Smooth muscle cell (in vitro differentiated cells): ENCODE data around the gene PRKCQ. TPM values are rescaled to one million over a fixed set of nuclear protein-coding genes. Genes with fewer than 3 reads are reported as not detected.

ENCODE experiments used
- DNase-seq: peaks from one replicate; lab custom pipeline; 2025; ENCODE audit not compliant: unreplicated experiment; lab: John Stamatoyannopoulos, UW
- H2AFZ ChIP-seq: fragments of 200-600 bp; sonication (generic); 2 replicates; pipeline ENCODE4 v1.6.0; 2016; ENCODE audit warnings: antibody characterized with exemption, low read depth, mild to moderate bottlenecking
- H3F3A ChIP-seq: fragments of 200-600 bp; sonication (generic); 2 replicates; pipeline ENCODE4 v1.6.0; 2017; ENCODE audit warnings: antibody characterized with exemption, low read depth
- H3K27ac ChIP-seq: fragments of 200-600 bp; sonication (generic); 2 replicates; pipeline ENCODE4 v1.5.1; 2016; ENCODE audit warnings: low read depth, mild to moderate bottlenecking
- H3K27me3 ChIP-seq: fragments of 200-600 bp; sonication (generic); 2 replicates; pipeline ENCODE4 v1.6.1; 2016; ENCODE audit warnings: low read depth, mild to moderate bottlenecking
- H3K36me3 ChIP-seq: fragments of 200-600 bp; sonication (generic); 2 replicates; pipeline ENCODE4 v1.5.1; 2016; ENCODE audit warnings: low read depth
- H3K4me1 ChIP-seq: fragments of 200-600 bp; sonication (generic); 2 replicates; pipeline ENCODE4 v1.5.1; 2016; ENCODE audit warnings: low read depth
- H3K4me2 ChIP-seq: fragments of 200-600 bp; sonication (generic); 2 replicates; pipeline ENCODE4 v1.6.0; 2016; ENCODE audit warnings: mild to moderate bottlenecking
- H3K4me3 ChIP-seq: fragments of 200-600 bp; sonication (generic); 2 replicates; pipeline ENCODE4 v1.5.1; 2016; ENCODE audit warnings: mild to moderate bottlenecking
- H3K79me2 ChIP-seq: fragments of 200-600 bp; sonication (generic); 2 replicates; pipeline ENCODE4 v1.6.0; 2016; ENCODE audit warnings: low read depth, mild to moderate bottlenecking
- H3K9ac ChIP-seq: fragments of 200-600 bp; sonication (generic); 2 replicates; pipeline ENCODE4 v1.6.0; 2016; ENCODE audit warnings: low read depth
- H3K9me3 ChIP-seq: fragments of 200-600 bp; sonication (generic); replicated peaks from 2 replicates; pipeline ENCODE4 v1.5.1; 2016; ENCODE audit warnings: low read depth
- H4K20me1 ChIP-seq: fragments of 200-600 bp; sonication (generic); 2 replicates; pipeline ENCODE4 v1.6.0; 2016; ENCODE audit warnings: low read depth
- CTCF ChIP-seq: fragments of 200-600 bp; sonication (generic); IDR thresholded peaks from 2 replicates; pipeline ENCODE4 v1.5.1; 2017; ENCODE audit warnings: borderline replicate concordance, mild to moderate bottlenecking, antibody characterized with exemption; ENCODE audit not compliant: insufficient read depth, poor library complexity, severe bottlenecking
- WGBS: methylation state at CpG from one replicate; pipeline ENCODE4 v1.1.7; 2016; ENCODE audit warnings: low lambda C conversion rate; 5-methylcytosine and 5-hydroxymethylcytosine counted together
- polyA plus RNA-seq: library from polyadenylated mRNA; unstranded; fragments of >200 nt; fragmentation: Nextera tagmentation; extraction: Ambion mirVana; gene quantifications from 2 replicates; pipeline ENCODE4 v1.2.1, GENCODE V29; 2016
- total RNA-seq: library from RNA; depleted of rRNA; stranded (reverse); fragments of >200 nt; gene quantifications from 2 replicates; pipeline ENCODE4 v1.2.3, GENCODE V29; 2014

PRKCQ gene
- total and polyA plus RNA-seq, 2 experiments from 2014 or later: 0.27 to 0.38 TPM

- Histone ChIP-seq H3K4me1 (no peaks in the 10 kb centered on the region), H3K27me3 (no peaks in the 10 kb centered on the region), H3K79me2 (no peaks in the 10 kb centered on the region), H3K36me3 (no peaks in the 10 kb centered on the region), H2AFZ (no peak overlapping the region), H3F3A (no peaks in the 10 kb centered on the region), H4K20me1 (no peaks in the 10 kb centered on the region), H3K4me2 (no peak overlapping the region), H3K9me3 (no peaks in the 10 kb centered on the region), H3K27ac (no peak overlapping the region), H3K4me3 (no peak overlapping the region), H3K9ac (no peak overlapping the region)
- TF ChIP-seq CTCF: no peak
- 78% methylated on average over 4 of the region's 4 CpGs for WGBS
- no peak for DNase-seq
Measured at GRCh38 chr10:6615971-6616370, 35.9 kb upstream of the PRKCQ start.

- TF ChIP-seq CTCF: no peak
- H4K20me1 ChIP-seq: no peaks in the 10 kb centered on the region
- WGBS: 53% methylated on average over 2 of the region's 2 CpGs
- H3F3A ChIP-seq: no peaks in the 10 kb centered on the region
- no peaks in the 10 kb centered on the region for H3K36me3 ChIP-seq
- H3K9ac ChIP-seq: no peak overlapping the region
- no peak overlapping the region for H2AFZ ChIP-seq
- H3K4me2 ChIP-seq: no peak overlapping the region
- H3K27me3 ChIP-seq: no peaks in the 10 kb centered on the region
- no peak overlapping the region for H3K4me3 ChIP-seq
- no peaks in the 10 kb centered on the region for H3K4me1 ChIP-seq
- H3K79me2 ChIP-seq: no peaks in the 10 kb centered on the region
- H3K27ac ChIP-seq: no peak overlapping the region
- DNase-seq: no peak
- no peaks in the 10 kb centered on the region for H3K9me3 ChIP-seq
Measured at GRCh38 chr10:6612371-6612770, 32.3 kb upstream of the PRKCQ start.

GRCh38 chr10:6610647-6611046, 30.6 kb upstream of the PRKCQ start:
- Histone ChIP-seq H3K36me3 (no peaks in the 10 kb centered on the region), H3K4me3 (no peak overlapping the region), H3K27me3 (peaks cover 4% of the 10 kb centered on the region), H3K4me2 (no peak overlapping the region), H2AFZ (no peak overlapping the region), H4K20me1 (no peaks in the 10 kb centered on the region), H3K27ac (no peak overlapping the region), H3K9me3 (no peaks in the 10 kb centered on the region), H3K4me1 (no peaks in the 10 kb centered on the region), H3K79me2 (no peaks in the 10 kb centered on the region), H3K9ac (no peak overlapping the region), H3F3A (no peaks in the 10 kb centered on the region)
- TF ChIP-seq CTCF: no peak
- no peak for DNase-seq

GRCh38 chr10:6609625-6610024, 29.5 kb upstream of the PRKCQ start:
- no peaks in the 10 kb centered on the region for H3K79me2 ChIP-seq
- peaks cover 12% of the 10 kb centered on the region for H3K27me3 ChIP-seq
- H2AFZ ChIP-seq: no peak overlapping the region
- no peaks in the 10 kb centered on the region for H4K20me1 ChIP-seq
- H3K4me2 ChIP-seq: no peak overlapping the region
- no peak for DNase-seq
- no peaks in the 10 kb centered on the region for H3F3A ChIP-seq
- no peaks in the 10 kb centered on the region for H3K36me3 ChIP-seq
- no peaks in the 10 kb centered on the region for H3K4me1 ChIP-seq
- no peak overlapping the region for H3K4me3 ChIP-seq
- H3K27ac ChIP-seq: no peak overlapping the region
- no peaks in the 10 kb centered on the region for H3K9me3 ChIP-seq
- H3K9ac ChIP-seq: no peak overlapping the region
- no peak for TF ChIP-seq CTCF
